GM18909 (cell line): ENCODE data around the gene API5.

ENCODE experiments used
- ATAC-seq: cut with Tn5 transposase; IDR thresholded peaks from one replicate; pipeline ENCODE4 v1.9.1; 2021; ENCODE audit warnings: mild to moderate bottlenecking; ENCODE audit not compliant: unreplicated experiment, poor library complexity

Gene API5

GRCh38 chr11:43358801-43359421 is 47.1 kb downstream of the API5 start, which contains the start of gene TTC17:
Gene TTC17 (plus strand): TSS chr11:43358920. CDS start chr11:43358955, 35 bp downstream.
- ATAC-seq: peak; percentile 95

- peak; percentile 50 for ATAC-seq
Observed at GRCh38 chr11:43359422-43359818, 47.6 kb downstream of the API5 start.

DNA sequence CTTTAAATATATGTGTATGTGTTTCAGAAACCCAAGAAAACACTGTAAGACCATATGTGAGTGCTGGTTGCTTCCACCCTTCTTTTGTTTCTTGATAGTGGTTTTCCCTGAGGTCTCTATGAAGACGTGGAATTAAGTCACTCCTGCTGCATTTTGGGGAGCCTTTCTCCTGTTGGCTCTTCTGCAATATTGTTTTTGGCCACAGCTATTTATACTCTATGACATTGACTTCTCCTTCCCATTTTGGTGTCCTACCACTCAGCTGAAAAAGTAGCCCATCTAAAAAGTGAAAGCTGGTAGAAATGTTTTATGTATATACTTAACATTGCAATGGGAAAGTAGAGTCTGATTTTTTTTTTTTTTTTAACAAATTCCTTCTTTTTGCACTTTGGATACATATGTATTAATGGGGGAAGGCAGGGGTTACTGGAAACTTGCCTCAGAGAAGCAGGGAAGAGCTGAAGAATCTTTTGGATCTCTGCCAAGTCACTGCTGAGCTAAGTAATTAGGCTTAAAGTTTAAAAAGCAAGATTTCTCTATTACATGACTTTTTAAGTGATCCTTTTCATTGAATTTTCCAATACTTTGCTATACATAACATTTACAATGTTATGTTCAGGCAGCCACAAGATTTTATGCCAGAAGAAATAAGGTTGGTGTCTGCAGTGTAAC is 48.7 kb downstream of the API5 start:
- no peak for ATAC-seq

DNA sequence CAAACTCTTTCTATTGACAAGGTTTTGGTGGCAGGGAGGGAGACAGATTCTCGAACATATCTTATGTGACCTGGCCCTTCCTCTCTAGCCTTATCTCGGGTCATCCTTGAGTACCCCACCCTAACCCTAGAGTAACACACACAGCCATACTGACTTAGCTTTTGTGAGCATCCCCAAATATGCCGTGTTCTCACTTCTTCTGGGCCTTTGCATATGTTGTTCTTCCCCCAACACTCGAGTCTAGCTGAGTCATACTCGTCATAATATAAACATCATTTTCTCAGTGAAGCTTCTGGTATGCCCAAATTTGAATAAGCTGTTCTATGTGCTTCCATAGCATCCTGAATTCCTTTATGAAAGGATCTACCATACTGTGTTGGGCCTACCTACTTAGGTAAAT is 54.9 kb downstream of the API5 start:
- ATAC-seq: no peak

DNA sequence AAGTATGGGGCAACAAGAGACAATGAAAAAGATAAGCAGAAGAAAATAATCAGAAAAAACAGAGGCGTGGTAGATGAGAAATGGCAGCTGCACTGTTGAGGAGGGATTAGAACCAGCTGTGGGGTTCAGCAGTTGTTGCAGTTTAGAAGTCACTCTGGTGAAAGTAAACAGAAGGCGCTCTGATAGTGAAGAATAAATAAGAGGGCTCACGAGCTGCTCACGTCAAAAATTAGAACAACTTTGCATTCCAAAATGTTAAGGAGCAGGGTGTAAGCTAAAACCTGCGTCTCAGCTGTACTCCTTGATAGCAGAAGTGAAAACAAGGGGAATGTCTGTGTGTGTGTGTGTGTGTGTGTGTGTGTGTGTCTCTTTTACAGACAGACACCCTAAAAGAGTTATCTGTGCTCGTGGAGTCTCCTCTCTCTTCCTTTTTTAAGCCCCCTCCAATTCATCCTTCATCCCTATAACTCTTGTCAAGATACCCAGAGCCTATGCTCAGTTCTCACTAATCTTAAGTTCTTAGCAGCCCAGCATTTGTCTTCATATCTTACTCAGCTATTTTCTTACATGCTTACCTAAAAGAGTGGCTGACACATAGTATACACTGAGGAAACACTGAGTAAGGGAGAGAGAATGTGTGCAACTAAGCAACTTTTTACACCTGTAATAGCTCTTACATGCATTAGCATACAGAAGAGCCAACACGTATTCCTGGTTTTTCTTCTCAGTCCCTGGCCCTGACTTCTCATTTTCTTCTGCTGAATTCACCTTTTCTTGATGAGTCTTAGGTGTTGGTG is 55.8 kb downstream of the API5 start:
- ATAC-seq: peak; percentile 45

- no peak for ATAC-seq
Observed at GRCh38 chr11:43376065-43376464, 64.3 kb downstream of the API5 start.

DNA sequence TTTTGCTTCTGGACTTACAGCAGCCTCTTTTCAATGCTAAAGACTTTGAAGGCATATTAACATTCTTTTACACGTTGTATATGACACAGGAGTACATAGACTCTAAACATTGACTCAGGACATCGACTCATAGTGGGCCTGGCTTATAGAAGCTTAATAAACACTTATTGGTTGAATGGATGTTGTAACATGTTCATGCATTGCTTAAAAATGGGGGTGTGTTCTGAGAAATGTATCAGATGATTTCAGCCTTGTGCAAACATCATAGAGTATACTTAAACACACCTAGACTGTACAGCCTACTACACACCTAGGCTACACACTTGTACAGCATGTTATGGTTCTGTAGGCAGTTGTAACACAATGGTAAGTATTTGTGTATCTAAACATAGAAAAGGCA is 64.8 kb downstream of the API5 start:
- no peak for ATAC-seq

DNA sequence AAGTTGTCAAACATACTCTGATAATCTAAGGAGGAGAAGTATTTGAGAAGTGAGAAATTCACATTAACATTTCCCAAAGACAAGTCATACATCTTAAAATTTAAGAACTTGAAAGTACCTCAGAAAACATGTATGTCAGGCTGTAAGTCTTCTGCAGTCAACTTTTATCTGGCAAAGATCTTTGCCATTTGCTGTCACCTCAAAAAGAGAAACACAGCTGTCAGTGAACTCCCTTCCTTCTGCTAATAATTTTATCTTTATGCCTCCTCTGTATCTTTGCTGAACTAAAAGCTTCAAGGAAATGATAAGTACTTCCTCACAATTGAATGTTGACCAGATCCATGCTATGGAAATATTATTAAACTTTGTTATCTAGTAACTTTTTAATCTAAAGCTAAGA is 65.6 kb downstream of the API5 start:
- no peak for ATAC-seq

GRCh38 chr11:43378897-43379296 is 67.1 kb downstream of the API5 start:
- no peak for ATAC-seq

- ATAC-seq: no peak
Observed at GRCh38 chr11:43381802-43382201, 70.0 kb downstream of the API5 start.

DNA sequence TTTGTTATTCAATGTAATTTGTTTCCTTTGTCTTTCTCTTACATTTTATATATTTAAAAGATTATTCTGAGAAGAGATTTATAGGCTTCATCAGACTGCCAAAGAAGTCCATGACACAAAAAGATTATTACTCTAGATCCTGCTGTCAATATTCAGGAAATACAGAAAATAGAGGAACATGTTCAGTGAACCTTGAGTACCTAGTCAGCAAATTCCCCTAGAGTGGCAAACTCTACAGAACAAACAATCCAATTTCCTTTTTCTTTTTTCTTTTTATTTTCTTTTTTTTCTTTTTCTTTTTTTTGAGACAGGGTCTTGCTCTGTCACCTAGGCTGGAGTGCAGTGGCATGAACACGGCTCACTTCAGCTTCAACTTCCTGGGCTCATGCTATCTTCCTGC is 70.8 kb downstream of the API5 start:
- ATAC-seq: no peak

- no peak for ATAC-seq
Observed at GRCh38 chr11:43384393-43384792, 72.6 kb downstream of the API5 start.

GRCh38 chr11:43392713-43393112 is 80.9 kb downstream of the API5 start:
- ATAC-seq: no peak

DNA sequence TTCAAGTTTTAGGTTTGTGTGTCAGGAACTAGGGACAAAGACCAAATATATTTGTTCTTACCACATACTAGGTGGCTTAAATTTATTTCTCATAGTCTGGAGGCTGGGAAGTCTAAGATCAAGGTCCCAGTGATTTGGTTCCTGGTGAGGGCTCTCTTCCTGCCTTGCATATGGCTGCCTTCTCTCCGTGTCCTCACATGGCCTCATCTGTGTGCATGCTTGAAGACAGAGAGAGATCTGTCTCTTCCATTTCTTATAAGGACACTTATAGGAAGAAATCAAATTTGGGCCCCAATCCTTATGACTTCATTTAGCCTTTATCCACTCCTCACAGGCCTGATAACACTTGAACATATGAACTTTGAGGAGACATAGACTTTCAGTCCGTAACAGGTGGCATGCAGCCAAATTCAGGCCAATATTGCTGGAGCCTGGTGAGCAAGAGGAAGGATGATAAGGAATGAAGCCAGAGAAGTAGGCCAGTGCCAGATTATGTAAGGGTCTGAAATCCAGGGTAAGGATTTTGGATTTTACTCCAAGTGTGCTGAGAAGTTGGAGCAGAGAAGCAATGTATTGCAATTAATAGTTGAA is 82.1 kb downstream of the API5 start:
- no peak for ATAC-seq
